Measurements from ENCODE around the gene SH3TC1.

The SH3TC1 gene

GRCh38 chr4:8214136-8214535, 15.0 kb downstream of the SH3TC1 start:
- no peak for DNase-seq (ENCODE audit: low read depth, low spot score)

DNA sequence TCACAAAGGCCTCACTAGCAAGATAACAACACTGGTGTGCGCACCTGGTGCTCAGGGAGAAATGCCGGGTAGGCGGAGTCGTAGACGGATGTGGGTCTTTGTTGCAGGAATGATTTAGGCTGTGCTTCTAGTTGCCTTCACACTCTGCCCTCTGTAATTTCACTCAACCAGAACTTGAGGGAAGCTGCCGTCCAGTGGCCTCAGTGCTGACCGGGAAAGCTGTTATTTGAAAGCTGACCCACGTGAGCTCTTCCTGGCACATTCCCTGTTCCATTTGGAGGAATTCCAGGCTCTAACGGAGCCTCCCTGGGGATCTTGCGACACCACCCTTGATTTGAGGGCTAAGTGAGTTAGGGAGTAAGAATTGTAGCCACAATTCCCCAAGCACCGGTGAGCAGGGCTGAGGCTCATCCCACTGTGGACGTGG, 15.9 kb downstream of the SH3TC1 start:
- no peak for DNase-seq (ENCODE audit: low read depth, low spot score)

- DNase-seq (ENCODE audit: low read depth, low spot score), result no peak
Measured at GRCh38 chr4:8215641-8216442, 16.8 kb downstream of the SH3TC1 start.

GRCh38 chr4:8216443-8217245, 17.6 kb downstream of the SH3TC1 start:
- DNase-seq (ENCODE audit: low read depth, low spot score), result no peak

GRCh38 chr4:8217246-8217511, 18.1 kb downstream of the SH3TC1 start:
- no peak for DNase-seq (ENCODE audit: low read depth, low spot score)

DNA sequence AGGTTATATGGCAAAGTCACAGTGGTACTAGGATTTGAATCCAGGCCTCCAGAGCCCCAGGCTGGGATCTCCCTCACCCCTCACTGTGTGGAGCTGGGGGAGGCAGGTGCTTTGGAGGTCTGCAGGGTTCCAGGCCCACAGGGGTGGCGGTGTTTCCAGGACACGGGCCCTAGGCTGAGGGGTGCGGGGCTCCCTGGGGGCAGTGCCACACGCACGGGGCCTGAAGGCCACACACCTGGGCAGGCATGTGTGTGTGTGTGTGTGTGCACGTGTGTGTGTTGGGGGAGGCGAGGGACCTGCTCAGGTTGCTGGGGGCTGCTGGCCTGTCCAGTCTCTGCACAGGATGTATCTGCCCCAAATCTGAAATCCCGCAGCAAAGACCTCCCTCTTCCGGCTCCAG, 18.8 kb downstream of the SH3TC1 start:
- DNase-seq (ENCODE audit: low read depth, low spot score), result no peak

DNA sequence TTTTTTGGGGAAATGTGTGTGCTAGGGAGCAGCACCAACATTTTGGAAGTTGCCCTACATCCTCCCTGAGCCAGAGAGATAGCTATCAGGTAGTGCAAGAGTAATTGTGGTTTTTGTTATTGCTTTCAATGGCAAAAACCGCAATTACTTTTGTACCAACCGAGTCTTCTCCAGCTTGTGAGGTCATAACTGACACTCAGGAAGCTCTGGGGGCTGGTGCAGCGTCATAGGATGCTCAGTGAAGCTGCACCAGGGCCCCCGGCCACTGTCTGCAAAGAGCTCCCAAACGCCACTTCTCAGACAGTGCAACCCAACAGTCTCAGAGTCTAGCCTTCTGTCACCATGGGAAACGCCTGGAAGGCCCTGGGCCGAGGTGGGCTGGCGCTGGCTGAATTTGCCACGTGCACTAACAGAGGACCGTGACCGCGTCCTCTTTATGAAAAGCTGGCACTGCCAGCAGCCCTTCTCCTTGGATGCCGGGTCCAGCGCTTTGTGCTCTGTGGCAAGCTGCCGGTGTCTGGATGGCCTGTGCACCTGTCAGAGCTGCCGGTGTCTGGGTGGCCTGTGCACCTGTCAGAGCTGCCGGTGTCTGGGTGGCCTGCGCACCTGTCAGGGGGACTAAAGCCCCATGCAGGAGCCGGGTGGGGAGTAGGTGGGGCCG, 19.4 kb downstream of the SH3TC1 start:
- no peak for DNase-seq (ENCODE audit: low read depth, low spot score)

DNA sequence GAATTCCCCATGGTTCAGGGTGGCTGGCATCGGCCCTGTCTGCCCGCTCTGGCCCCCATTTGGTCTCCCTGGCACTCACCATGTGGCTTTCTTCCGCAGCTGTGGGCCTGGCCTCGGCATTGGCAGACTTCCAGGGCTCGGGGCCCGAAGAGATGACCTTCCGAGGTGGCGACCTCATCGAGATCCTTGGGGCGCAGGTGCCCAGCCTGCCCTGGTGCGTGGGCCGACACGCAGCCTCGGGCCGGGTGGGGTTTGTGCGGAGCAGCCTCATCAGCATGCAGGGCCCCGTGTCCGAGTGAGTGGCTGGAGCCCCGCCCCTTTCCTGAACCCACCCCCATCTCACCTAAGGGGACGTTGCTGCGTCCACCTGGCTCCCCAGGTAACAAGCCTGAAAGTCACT, 20.1 kb downstream of the SH3TC1 start:
- DNase-seq (ENCODE audit: low read depth, low spot score), result no peak

DNA sequence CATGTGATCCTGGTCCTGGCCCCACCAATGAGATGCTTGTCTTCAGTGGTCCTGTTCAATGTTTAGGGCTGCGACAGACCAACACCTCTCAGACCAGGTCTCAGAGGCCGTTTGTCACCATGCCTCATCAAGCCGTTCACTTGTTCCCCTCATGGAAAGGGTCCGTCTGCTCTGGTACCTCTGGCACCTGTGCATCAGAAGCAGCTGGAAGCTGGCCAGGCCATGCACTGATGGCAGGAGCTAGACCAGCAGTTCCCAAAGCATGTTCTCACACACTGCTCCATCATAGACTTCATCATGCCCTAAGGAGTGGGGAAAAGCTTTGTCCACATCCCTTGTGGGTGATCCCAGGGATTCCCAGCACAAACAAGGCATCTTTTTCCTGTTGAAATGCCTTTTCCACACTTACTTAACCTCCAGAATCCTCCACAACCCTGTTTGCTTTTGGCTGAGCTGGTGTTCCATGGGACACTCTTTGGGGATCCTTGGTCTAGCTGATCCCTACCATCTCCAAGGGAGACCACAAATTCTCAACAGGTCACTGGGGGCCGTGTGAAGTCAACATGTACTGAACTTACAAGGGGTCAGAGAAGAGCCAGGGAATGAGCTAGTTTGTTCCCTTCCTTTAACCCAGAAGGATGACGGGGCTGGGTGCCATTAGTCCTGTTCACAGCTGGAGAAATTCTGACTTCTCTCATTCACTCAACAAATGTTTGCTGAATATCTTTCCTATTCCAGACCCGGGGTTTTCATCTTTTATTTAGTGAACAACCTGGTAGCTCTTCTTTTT, 21.8 kb downstream of the SH3TC1 start:
- no peak for DNase-seq (ENCODE audit: low read depth, low spot score)

GRCh38 chr4:8221476-8221875, 22.4 kb downstream of the SH3TC1 start:
- DNase-seq (ENCODE audit: low read depth, low spot score), result no peak

GRCh38 chr4:8221985-8222384, 22.9 kb downstream of the SH3TC1 start:
- no peak for DNase-seq (ENCODE audit: low read depth, low spot score)

GRCh38 chr4:8222609-8223388, 23.7 kb downstream of the SH3TC1 start:
- no peak for DNase-seq (ENCODE audit: low read depth, low spot score)

GRCh38 chr4:8224267-8224974, 25.3 kb downstream of the SH3TC1 start:
- DNase-seq (ENCODE audit: low read depth, low spot score), result no peak

GRCh38 chr4:8224975-8225625, 26.0 kb downstream of the SH3TC1 start:
- DNase-seq (ENCODE audit: low read depth, low spot score), result no peak

DNA sequence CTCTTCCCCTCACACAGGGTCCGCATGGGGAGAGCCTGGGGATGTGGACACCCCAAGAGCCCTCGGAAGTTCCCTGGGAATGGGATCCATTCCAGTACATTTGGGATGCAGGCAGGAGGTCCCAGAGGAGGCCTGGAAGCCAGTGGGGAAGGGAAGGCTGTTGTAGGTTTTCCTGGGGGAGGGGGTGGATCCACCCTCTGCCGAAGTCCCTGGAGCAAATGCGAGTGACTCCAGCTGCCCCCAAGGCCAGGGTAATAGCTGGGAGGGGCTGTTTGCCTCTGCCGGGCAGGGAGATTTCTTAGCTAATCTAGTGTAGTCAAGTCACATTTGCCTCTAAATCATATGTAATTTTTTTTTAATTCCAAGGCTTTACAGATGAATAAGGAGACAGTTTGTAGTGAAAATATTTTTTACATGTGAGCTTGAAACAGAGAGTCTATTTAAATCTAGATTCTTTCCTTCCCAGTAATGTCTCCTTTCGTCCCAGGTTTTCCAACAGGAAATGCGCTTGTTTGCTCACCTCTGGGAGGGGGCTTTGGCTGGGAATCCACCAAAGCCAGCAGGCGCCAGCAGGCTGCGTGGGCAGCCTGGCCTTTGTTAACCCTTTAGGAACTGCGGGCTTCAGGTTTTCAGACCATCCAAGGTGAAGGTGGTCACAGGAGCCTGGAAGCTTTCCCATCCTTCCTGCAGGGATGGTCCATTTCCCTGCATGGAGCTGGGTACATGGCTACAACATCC, 26.8 kb downstream of the SH3TC1 start:
- no peak for DNase-seq (ENCODE audit: low read depth, low spot score)

DNA sequence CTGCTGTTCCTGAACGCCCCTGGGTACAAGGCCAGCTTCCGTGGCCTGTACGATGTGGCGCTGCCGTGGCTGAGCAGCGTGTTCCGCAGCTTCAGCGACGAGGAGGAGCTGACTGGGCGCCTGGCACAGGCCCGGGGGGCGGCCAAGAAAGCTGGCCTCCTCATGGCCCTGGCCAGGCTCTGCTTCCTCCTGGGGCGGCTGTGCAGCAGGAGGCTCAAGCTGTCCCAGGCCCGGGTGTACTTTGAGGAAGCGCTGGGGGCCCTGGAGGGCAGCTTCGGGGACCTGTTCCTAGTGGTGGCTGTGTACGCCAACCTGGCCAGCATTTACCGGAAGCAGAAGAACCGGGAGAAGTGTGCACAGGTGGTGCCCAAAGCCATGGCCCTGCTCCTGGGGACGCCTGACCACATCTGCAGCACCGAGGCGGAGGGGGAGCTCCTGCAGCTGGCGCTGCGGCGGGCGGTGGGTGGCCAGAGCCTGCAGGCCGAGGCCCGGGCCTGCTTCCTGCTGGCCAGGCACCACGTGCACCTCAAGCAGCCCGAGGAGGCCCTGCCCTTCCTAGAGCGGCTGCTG, 28.2 kb downstream of the SH3TC1 start:
- DNase-seq (ENCODE audit: low read depth, low spot score), result no peak

DNA sequence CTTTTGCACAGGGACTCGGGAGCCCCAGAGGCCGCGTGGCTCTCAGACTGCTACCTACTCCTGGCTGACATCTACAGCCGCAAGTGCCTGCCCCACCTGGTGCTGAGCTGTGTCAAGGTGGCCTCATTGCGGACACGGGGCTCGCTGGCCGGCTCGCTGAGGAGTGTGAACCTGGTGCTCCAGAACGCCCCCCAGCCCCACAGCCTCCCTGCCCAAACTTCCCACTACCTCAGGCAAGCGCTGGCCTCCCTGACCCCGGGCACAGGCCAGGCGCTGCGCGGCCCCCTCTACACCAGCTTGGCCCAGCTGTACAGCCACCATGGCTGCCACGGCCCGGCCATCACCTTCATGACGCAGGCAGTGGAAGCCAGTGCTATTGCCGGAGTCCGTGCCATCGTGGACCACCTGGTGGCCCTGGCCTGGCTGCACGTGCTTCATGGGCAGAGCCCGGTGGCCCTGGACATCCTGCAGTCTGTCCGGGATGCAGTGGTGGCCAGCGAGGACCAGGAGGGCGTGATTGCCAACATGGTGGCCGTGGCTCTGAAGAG, 28.8 kb downstream of the SH3TC1 start:
- no peak for DNase-seq (ENCODE audit: low read depth, low spot score)
